ENCODE data around the gene TMEM269. TPM values are rescaled to one million over a fixed set of nuclear protein-coding genes. Genes with fewer than 3 reads are reported as not detected.
A peak's percentile ranks its signal among the peaks of the same experiment; 100 is the strongest.

The TMEM269 gene
- total and polyA plus RNA-seq, 10 of the 15 experiments (the other 5 are each of a cell fraction or from before 2014, with no cell fraction given), result 0.02 to 0.26 (median 0.06) TPM; not detected in 2

DNA sequence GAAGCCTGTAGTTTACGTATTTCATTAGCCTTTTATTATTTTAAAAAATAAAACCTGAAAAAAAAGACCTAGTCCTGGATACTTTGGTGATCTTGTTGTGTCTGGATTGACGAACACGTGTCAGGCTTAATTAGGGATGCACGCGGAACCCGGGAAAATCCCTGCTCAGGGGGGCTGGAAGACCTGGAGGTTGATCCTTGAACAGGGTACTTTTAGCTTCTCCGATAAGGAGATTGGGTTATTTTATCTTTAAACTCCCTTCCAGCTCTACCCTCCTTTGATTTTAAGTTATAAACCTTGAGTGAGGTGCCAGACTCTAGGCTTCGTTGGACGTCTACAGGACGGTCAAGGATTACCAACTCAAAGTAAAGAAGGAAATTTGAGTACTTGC, 61.1 kb downstream of the TMEM269 start (continued):
- TF ChIP-seq, protein P1, sequence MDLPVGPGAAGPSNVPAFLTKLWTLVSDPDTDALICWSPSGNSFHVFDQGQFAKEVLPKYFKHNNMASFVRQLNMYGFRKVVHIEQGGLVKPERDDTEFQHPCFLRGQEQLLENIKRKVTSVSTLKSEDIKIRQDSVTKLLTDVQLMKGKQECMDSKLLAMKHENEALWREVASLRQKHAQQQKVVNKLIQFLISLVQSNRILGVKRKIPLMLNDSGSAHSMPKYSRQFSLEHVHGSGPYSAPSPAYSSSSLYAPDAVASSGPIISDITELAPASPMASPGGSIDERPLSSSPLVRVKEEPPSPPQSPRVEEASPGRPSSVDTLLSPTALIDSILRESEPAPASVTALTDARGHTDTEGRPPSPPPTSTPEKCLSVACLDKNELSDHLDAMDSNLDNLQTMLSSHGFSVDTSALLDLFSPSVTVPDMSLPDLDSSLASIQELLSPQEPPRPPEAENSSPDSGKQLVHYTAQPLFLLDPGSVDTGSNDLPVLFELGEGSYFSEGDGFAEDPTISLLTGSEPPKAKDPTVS (IDR thresholded peaks at IDR 0.05; ENCODE audit: low read depth, low read length), result no peak
- TF ChIP-seq, protein P2, sequence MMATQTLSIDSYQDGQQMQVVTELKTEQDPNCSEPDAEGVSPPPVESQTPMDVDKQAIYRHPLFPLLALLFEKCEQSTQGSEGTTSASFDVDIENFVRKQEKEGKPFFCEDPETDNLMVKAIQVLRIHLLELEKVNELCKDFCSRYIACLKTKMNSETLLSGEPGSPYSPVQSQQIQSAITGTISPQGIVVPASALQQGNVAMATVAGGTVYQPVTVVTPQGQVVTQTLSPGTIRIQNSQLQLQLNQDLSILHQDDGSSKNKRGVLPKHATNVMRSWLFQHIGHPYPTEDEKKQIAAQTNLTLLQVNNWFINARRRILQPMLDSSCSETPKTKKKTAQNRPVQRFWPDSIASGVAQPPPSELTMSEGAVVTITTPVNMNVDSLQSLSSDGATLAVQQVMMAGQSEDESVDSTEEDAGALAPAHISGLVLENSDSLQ (IDR thresholded peaks at IDR 0.05), result no peak
- TF ChIP-seq SRF (IDR thresholded peaks at IDR 0.05; ENCODE audit: low read depth in 2 of 2, low read length in 2 of 2) (no peak), NR2C2 (IDR thresholded peaks at IDR 0.05; ENCODE audit: borderline replicate concordance, control insufficient read depth, insufficient read length, low read depth) (no peak), ZNF622 (IDR thresholded peaks at IDR 0.05) (no peak), ZNF384 (IDR thresholded peaks at IDR 0.05; ENCODE audit: borderline replicate concordance, low read depth, low read length) (no peak), MXI1 (IDR thresholded peaks at IDR 0.05; ENCODE audit: low read depth, low read length) (peak; percentile 22), EED (IDR thresholded peaks at IDR 0.05; ENCODE audit: low read depth) (no peak), LARP7 (IDR thresholded peaks at IDR 0.05) (no peak), RFX5 (IDR thresholded peaks at IDR 0.05; ENCODE audit: low read depth, low read length) (no peak), NR2F1 (conservative IDR thresholded peaks at IDR 0.05) (no peak), ETV6 (conservative IDR thresholded peaks at IDR 0.05 in 1 of 2, IDR thresholded peaks at IDR 0.05 in 1 of 2; ENCODE audit: borderline replicate concordance in 1 of 2, low read depth in 1 of 2) (no peak), EP300 (IDR thresholded peaks at IDR 0.05; ENCODE audit: borderline replicate concordance in 1 of 2, control insufficient read depth in 1 of 2, low read depth in 2 of 2, low read length in 2 of 2) (0 out of 4 replicates have a peak, but pooled peaks of 1 of the 2 experiments have one; percentile 10), CREB1 (IDR thresholded peaks at IDR 0.05; ENCODE audit: low read depth) (no peak), HCFC1 (IDR thresholded peaks at IDR 0.05; ENCODE audit: low read length) (no peak)
- TF ChIP-seq, protein P3, sequence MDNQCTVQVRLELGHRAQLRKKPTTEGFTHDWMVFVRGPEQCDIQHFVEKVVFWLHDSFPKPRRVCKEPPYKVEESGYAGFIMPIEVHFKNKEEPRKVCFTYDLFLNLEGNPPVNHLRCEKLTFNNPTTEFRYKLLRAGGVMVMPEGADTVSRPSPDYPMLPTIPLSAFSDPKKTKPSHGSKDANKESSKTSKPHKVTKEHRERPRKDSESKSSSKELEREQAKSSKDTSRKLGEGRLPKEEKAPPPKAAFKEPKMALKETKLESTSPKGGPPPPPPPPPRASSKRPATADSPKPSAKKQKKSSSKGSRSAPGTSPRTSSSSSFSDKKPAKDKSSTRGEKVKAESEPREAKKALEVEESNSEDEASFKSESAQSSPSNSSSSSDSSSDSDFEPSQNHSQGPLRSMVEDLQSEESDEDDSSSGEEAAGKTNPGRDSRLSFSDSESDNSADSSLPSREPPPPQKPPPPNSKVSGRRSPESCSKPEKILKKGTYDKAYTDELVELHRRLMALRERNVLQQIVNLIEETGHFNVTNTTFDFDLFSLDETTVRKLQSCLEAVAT (IDR thresholded peaks at IDR 0.05), result peak; percentile 56
- TF ChIP-seq, protein P4, sequence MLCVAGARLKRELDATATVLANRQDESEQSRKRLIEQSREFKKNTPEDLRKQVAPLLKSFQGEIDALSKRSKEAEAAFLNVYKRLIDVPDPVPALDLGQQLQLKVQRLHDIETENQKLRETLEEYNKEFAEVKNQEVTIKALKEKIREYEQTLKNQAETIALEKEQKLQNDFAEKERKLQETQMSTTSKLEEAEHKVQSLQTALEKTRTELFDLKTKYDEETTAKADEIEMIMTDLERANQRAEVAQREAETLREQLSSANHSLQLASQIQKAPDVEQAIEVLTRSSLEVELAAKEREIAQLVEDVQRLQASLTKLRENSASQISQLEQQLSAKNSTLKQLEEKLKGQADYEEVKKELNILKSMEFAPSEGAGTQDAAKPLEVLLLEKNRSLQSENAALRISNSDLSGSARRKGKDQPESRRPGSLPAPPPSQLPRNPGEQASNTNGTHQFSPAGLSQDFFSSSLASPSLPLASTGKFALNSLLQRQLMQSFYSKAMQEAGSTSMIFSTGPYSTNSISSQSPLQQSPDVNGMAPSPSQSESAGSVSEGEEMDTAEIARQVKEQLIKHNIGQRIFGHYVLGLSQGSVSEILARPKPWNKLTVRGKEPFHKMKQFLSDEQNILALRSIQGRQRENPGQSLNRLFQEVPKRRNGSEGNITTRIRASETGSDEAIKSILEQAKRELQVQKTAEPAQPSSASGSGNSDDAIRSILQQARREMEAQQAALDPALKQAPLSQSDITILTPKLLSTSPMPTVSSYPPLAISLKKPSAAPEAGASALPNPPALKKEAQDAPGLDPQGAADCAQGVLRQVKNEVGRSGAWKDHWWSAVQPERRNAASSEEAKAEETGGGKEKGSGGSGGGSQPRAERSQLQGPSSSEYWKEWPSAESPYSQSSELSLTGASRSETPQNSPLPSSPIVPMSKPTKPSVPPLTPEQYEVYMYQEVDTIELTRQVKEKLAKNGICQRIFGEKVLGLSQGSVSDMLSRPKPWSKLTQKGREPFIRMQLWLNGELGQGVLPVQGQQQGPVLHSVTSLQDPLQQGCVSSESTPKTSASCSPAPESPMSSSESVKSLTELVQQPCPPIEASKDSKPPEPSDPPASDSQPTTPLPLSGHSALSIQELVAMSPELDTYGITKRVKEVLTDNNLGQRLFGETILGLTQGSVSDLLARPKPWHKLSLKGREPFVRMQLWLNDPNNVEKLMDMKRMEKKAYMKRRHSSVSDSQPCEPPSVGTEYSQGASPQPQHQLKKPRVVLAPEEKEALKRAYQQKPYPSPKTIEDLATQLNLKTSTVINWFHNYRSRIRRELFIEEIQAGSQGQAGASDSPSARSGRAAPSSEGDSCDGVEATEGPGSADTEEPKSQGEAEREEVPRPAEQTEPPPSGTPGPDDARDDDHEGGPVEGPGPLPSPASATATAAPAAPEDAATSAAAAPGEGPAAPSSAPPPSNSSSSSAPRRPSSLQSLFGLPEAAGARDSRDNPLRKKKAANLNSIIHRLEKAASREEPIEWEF (IDR thresholded peaks at IDR 0.05; ENCODE audit: insufficient replicate concordance, low read depth, low read length), result no peak
- TF ChIP-seq, protein P5, sequence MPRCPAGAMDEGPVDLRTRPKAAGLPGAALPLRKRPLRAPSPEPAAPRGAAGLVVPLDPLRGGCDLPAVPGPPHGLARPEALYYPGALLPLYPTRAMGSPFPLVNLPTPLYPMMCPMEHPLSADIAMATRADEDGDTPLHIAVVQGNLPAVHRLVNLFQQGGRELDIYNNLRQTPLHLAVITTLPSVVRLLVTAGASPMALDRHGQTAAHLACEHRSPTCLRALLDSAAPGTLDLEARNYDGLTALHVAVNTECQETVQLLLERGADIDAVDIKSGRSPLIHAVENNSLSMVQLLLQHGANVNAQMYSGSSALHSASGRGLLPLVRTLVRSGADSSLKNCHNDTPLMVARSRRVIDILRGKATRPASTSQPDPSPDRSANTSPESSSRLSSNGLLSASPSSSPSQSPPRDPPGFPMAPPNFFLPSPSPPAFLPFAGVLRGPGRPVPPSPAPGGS (IDR thresholded peaks at IDR 0.05; ENCODE audit: borderline replicate concordance, insufficient read depth, low read depth, low read length, poor library complexity, severe bottlenecking), result no peak

Data from GM12878 (cell line).